Activated CD4-positive, alpha-beta memory T cell treated with anti-CD3 and anti-CD28 coated beads for 36 hours (primary cell): ENCODE data around the gene NEDD9. TPM values are rescaled to one million over a fixed set of nuclear protein-coding genes. Genes with fewer than 3 reads are reported as not detected.
A peak's percentile ranks its signal among the peaks of the same experiment; 100 is the strongest.

Experiments
- CTCF ChIA-PET: fragments of 350-600 bp; sonication (Branson Sonifier 250); formaldehyde crosslinking; loops from one replicate; lab custom pipeline; 2021; ENCODE audit warnings: antibody characterized with exemption, inconsistent platforms; lab: Charles Lee
- POLR2A ChIA-PET: fragments of 350-600 bp; sonication (Branson Sonifier 250); formaldehyde crosslinking; loops from one replicate; lab custom pipeline; 2021; ENCODE audit warnings: antibody characterized with exemption; lab: Charles Lee
- DNase-seq: peaks from one replicate; pipeline ENCODE4 v3.0.0-alpha.2; 2020
- H3K27ac Mint-ChIP-seq: one replicate; pipeline ENCODE4 v1.8.0; 2021; ENCODE audit warnings: mixed read lengths
- H3K27me3 Mint-ChIP-seq: one replicate; pipeline ENCODE4 v1.8.0; 2021; ENCODE audit warnings: mixed read lengths
- H3K36me3 Mint-ChIP-seq: one replicate; pipeline ENCODE4 v1.8.0; 2021; ENCODE audit warnings: mixed read lengths
- H3K4me1 Mint-ChIP-seq: one replicate; pipeline ENCODE4 v1.8.0; 2021; ENCODE audit warnings: low read depth, mixed read lengths
- H3K4me3 Mint-ChIP-seq: one replicate; pipeline ENCODE4 v1.8.0; 2021; ENCODE audit warnings: mild to moderate bottlenecking, mixed read lengths
- H3K9me3 Mint-ChIP-seq: one replicate; pipeline ENCODE4 v1.8.0; 2021; ENCODE audit warnings: mixed read lengths
- intact Hi-C: fragments of 100-400 bp; cut with micrococcal nuclease; formaldehyde crosslinking; loops from one replicate; pipeline ENCODE4 v1.15.1; 2023
- total RNA-seq, 2 experiments: library from RNA; stranded (reverse); gene quantifications; one replicate each; pipeline ENCODE4 v1.2.3, GENCODE V29; 2021

The NEDD9 gene
- total RNA-seq, 2 experiments from 2014 or later: 26.6 to 31.5 TPM

- H3K27ac Mint-ChIP-seq: no peak overlapping the region
- H3K4me3 Mint-ChIP-seq: no peak overlapping the region
- no peaks in the 10 kb centered on the region for H3K36me3 Mint-ChIP-seq
- no peaks in the 10 kb centered on the region for H3K27me3 Mint-ChIP-seq
- intact Hi-C loops: no loop called here
- H3K9me3 Mint-ChIP-seq: no peaks in the 10 kb centered on the region
- ChIA-PET POLR2A (no interaction called here), CTCF (interaction anchor here (0.9 to 1.8 kb wide), 2 partner anchors 253 to 332 kb away, joined by 3 to 4 read pairs; no protein-coding TSS in a partner anchor)
- H3K4me1 Mint-ChIP-seq: peaks cover 18% of the 10 kb centered on the region
- peak; percentile 40 for DNase-seq
These were observed 68.5 kb downstream of the NEDD9 start for GRCh38 chr6:11163932-11164331.

- POLR2A ChIA-PET: no interaction called here
- intact Hi-C loops: no loop called here
- no peak for DNase-seq
- peaks cover 17% of the 10 kb centered on the region for H3K4me1 Mint-ChIP-seq
- CTCF ChIA-PET: interaction anchor here (1.8 kb wide), 1 partner anchor 334 kb away, joined by 5 read pairs; no protein-coding TSS in a partner anchor
- no peak overlapping the region for H3K27ac Mint-ChIP-seq
- no peak overlapping the region for H3K4me3 Mint-ChIP-seq
- no peaks in the 10 kb centered on the region for H3K36me3 Mint-ChIP-seq
- H3K9me3 Mint-ChIP-seq: no peaks in the 10 kb centered on the region
- no peaks in the 10 kb centered on the region for H3K27me3 Mint-ChIP-seq
These were observed 70.2 kb downstream of the NEDD9 start for GRCh38 chr6:11162262-11162661.

DNA sequence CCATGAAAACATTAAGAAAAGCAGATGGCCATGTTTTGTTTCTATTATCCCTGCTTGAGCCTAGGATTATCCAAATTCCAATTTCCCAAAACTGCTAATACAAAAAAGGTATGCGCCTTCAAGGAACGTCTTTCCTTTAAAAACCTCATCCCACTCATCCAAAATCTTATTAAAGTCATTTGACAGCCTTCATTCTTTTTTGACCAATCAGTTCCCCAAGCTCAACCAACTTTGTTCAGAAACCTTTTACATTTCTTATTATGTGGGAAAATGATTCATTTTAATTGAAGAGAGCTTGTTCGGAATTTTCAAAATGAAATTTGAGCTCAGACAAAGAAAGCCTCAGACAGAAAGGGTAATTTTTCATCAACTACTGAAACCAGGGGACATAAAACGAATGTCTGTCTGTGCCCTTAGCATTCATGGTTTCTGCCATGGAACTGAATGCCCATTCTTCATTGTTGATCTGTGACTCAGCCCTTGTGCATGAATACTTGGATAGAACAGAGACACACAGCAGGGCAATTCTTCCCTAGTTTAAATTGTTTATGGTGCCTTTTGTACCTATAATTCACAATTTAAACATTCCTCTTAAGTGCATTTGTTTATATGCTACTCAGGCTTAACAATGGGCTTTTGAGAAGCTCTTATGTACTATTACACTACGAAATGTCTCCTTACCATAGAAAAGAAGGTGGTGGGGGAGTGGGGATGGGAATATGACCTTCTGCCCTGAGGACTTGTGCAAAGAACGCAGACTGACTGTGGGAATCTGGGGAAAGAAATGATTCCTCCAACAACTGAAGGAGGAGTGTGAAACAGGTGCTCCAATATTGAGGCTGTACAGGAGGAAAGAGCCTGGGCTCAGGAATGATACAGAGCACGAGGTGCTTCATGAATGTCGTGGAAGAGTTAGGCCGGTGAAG, 71.2 kb downstream of the NEDD9 start:
- H3K4me1 Mint-ChIP-seq: peaks cover 17% of the 10 kb centered on the region

GRCh38 chr6:11160199-11160598, 72.3 kb downstream of the NEDD9 start:
- ChIA-PET CTCF (no interaction called here), POLR2A (no interaction called here)
- H3K27ac Mint-ChIP-seq: no peak overlapping the region
- peaks cover 1% of the 10 kb centered on the region for H3K27me3 Mint-ChIP-seq
- H3K4me3 Mint-ChIP-seq: no peak overlapping the region
- no peaks in the 10 kb centered on the region for H3K36me3 Mint-ChIP-seq
- H3K4me1 Mint-ChIP-seq: peaks cover 12% of the 10 kb centered on the region
- DNase-seq: no peak
- no peaks in the 10 kb centered on the region for H3K9me3 Mint-ChIP-seq
- intact Hi-C loops: no loop called here

More for the DNA sequence above, 71.2 kb downstream of the NEDD9 start:
- Mint-ChIP-seq H3K36me3 (no peaks in the 10 kb centered on the region), H3K4me3 (no peak overlapping the region), H3K9me3 (no peaks in the 10 kb centered on the region), H3K27me3 (peaks cover under 1% of the 10 kb centered on the region), H3K27ac (no peak overlapping the region)
- ChIA-PET CTCF (interaction anchor here (1.8 kb wide), 1 partner anchor 334 kb away, joined by 5 read pairs; no protein-coding TSS in a partner anchor), POLR2A (no interaction called here)
- no peak for DNase-seq
- intact Hi-C loops: no loop called here

DNA sequence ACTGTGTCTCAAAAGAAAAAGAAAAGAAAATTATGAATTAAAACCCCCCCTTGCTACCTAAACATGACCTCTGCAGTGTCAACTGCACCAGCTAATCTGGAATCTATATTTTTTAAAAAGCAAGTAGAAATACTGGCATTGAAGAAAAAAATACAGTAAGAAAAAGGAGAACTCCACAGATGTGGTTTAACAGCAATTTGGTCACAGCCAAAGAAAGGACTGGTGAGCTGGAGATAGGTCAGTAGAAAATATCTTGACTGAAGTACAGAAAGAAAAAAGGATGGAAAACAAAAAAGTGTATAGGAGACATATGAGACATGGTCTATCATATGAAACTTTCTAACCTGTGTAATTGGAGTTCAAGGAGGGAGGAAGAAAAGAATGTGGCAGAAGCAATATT, 76.9 kb downstream of the NEDD9 start:
- no peak overlapping the region for H3K27ac Mint-ChIP-seq
- POLR2A ChIA-PET: interaction anchor here (0.6 kb wide), 1 partner anchor 70 kb away, joined by 5 read pairs; no protein-coding TSS in a partner anchor
- H3K4me3 Mint-ChIP-seq: no peak overlapping the region
- intact Hi-C loops: no loop called here
- no peaks in the 10 kb centered on the region for H3K36me3 Mint-ChIP-seq
- no peaks in the 10 kb centered on the region for H3K9me3 Mint-ChIP-seq
- peaks cover 4% of the 10 kb centered on the region for H3K27me3 Mint-ChIP-seq
- no peak for DNase-seq
- CTCF ChIA-PET: interaction anchor here (0.6 to 4.0 kb wide), 4 partner anchors 11 to 341 kb away, joined by 3 to 17 read pairs (median 4); no protein-coding TSS in a partner anchor
- H3K4me1 Mint-ChIP-seq: peaks cover 7% of the 10 kb centered on the region

GRCh38 chr6:11153447-11153846, 79.0 kb downstream of the NEDD9 start:
- DNase-seq: no peak
- no peak overlapping the region for H3K27ac Mint-ChIP-seq
- no peaks in the 10 kb centered on the region for H3K36me3 Mint-ChIP-seq
- intact Hi-C loops: no loop called here
- POLR2A ChIA-PET: no interaction called here
- H3K9me3 Mint-ChIP-seq: no peaks in the 10 kb centered on the region
- H3K4me1 Mint-ChIP-seq: peaks cover 7% of the 10 kb centered on the region
- peaks cover 4% of the 10 kb centered on the region for H3K27me3 Mint-ChIP-seq
- H3K4me3 Mint-ChIP-seq: peak overlapping the region; percentile 40
- CTCF ChIA-PET: no interaction called here

- intact Hi-C loops: no loop called here
- no peak overlapping the region for H3K4me3 Mint-ChIP-seq
- peaks cover 4% of the 10 kb centered on the region for H3K27me3 Mint-ChIP-seq
- H3K4me1 Mint-ChIP-seq: peaks cover 7% of the 10 kb centered on the region
- no peak for DNase-seq
- no peaks in the 10 kb centered on the region for H3K9me3 Mint-ChIP-seq
- POLR2A ChIA-PET: no interaction called here
- H3K36me3 Mint-ChIP-seq: no peaks in the 10 kb centered on the region
- H3K27ac Mint-ChIP-seq: no peak overlapping the region
- CTCF ChIA-PET: no interaction called here
These were observed 79.9 kb downstream of the NEDD9 start for GRCh38 chr6:11152581-11152980.

GRCh38 chr6:11151488-11151887, 81.0 kb downstream of the NEDD9 start:
- Mint-ChIP-seq H3K36me3 (no peaks in the 10 kb centered on the region), H3K27me3 (peaks cover 4% of the 10 kb centered on the region), H3K9me3 (no peaks in the 10 kb centered on the region), H3K4me3 (no peak overlapping the region), H3K4me1 (peaks cover 7% of the 10 kb centered on the region), H3K27ac (no peak overlapping the region)
- ChIA-PET CTCF (interaction anchor here (1.3 to 1.7 kb wide), 2 partner anchors 20 to 345 kb away, joined by 3 to 7 read pairs; no protein-coding TSS in a partner anchor), POLR2A (no interaction called here)
- DNase-seq: no peak
- intact Hi-C loops: no loop called here

- Mint-ChIP-seq H3K9me3 (no peaks in the 10 kb centered on the region), H3K27ac (no peak overlapping the region), H3K4me3 (no peak overlapping the region), H3K36me3 (no peaks in the 10 kb centered on the region), H3K27me3 (peaks cover 3% of the 10 kb centered on the region), H3K4me1 (peaks cover 7% of the 10 kb centered on the region)
- ChIA-PET POLR2A (no interaction called here), CTCF (no interaction called here)
- no peak for DNase-seq
- intact Hi-C loops: no loop called here
These were observed 82.9 kb downstream of the NEDD9 start for GRCh38 chr6:11149551-11149950.

- no peak for DNase-seq
- no peaks in the 10 kb centered on the region for H3K27me3 Mint-ChIP-seq
- no peaks in the 10 kb centered on the region for H3K9me3 Mint-ChIP-seq
- H3K27ac Mint-ChIP-seq: no peak overlapping the region
- CTCF ChIA-PET: interaction anchor here (1.2 kb wide), 1 partner anchor 350 kb away, joined by 8 read pairs; no protein-coding TSS in a partner anchor
- POLR2A ChIA-PET: no interaction called here
- H3K4me3 Mint-ChIP-seq: no peak overlapping the region
- H3K4me1 Mint-ChIP-seq: peaks cover 2% of the 10 kb centered on the region
- intact Hi-C loops: no loop called here
- H3K36me3 Mint-ChIP-seq: no peaks in the 10 kb centered on the region
These were observed 86.2 kb downstream of the NEDD9 start for GRCh38 chr6:11146117-11146826.

GRCh38 chr6:11144393-11144851, 88.0 kb downstream of the NEDD9 start:
- Mint-ChIP-seq H3K27me3 (no peaks in the 10 kb centered on the region), H3K4me3 (no peak overlapping the region), H3K9me3 (no peaks in the 10 kb centered on the region), H3K36me3 (no peaks in the 10 kb centered on the region), H3K4me1 (peaks cover 6% of the 10 kb centered on the region), H3K27ac (no peak overlapping the region)
- intact Hi-C loops: loop anchor here (1.0 to 5.0 kb wide), 5 partner anchors 28 to 431 kb away; partner anchors contain the start of gene SMIM13
- peak; percentile 86 for DNase-seq
- ChIA-PET CTCF (interaction anchor here (0.7 to 3.6 kb wide), 17 partner anchors 12 to 356 kb away, joined by 3 to 131 read pairs (median 4); partner anchors contain the start of gene NEDD9), POLR2A (interaction anchor here (1.3 kb wide), 1 partner anchor 352 kb away, joined by 3 read pairs; no protein-coding TSS in a partner anchor)
